Muscle of back (tissue), 11 donors: ENCODE measurements around the gene HHATL. TPM values are rescaled to one million over a fixed set of nuclear protein-coding genes. Genes with fewer than 3 reads are reported as not detected.

Experiments
- DNase-seq, 3 donors: peaks; one replicate each; pipeline versions ENCODE4 v3.0.0 to v3.0.0-alpha.2; 2013
- polyA plus RNA-seq, 10 donors: library from polyadenylated mRNA; unstranded; fragments of 120-200 nt; gene quantifications; one replicate each; pipeline ENCODE4 v1.2.1, GENCODE V29; 2013; ENCODE audit not compliant: insufficient read length in 10 of 10

Gene HHATL
- polyA plus RNA-seq, 10 donors = 20.7 to 85.0 (median 48.6) TPM

GRCh38 chr3:42714171-42714852, 11.7 kb upstream of the HHATL start:
- no peak for DNase-seq

GRCh38 chr3:42713747-42714146, 11.1 kb upstream of the HHATL start:
- DNase-seq = no peak

DNA sequence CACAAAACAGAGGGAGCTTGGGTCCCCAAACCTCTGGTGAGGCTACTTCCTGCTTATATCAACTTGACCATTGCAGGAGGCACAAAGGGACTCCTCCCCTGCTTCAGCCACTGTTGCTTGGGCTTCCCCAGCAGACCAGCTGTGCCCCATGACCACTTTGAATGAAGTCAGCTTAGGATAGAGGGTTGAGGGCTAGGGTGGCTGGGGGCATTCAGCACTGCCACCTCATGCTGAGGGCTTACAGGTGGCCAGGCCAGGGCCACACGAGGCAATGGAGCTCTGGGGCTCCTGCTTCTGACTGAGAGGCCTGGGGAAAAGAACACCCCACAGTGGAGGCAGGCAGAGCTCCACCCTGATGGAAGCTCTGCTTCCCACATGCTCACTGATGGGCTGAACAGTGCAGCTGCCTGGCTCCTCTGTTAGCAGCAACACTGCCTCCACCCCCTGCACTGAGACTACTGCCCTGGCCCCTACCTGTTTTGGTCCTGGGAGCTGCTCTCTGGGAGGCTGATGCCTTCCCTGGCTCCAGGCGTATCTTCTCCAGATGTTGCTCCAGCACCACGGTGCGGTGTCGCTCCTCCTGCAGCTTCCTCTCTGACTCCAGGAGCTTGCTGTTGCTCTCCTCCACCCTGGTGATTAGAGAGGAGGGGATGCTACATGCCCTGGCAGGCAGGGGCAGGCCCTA, 10.2 kb upstream of the HHATL start:
- no peak for DNase-seq

DNA sequence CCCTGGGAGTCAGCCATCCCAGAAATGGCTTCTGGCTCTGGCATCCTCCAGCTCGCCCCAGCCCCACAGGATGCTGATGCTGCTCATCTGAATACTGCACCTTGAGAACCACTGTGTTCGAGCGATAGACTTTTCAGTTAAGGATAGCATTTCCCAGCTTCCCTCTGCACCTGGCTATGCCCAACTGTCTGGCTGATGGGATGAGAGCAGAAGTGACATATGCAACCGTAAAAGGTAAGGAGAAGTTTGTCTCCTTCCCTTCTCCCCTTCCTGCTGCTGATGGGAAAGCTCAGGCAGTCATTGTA, 9.7 kb upstream of the HHATL start:
- DNase-seq = no peak

- no peak for DNase-seq
Measured at GRCh38 chr3:42711491-42712343, 9.1 kb upstream of the HHATL start.

GRCh38 chr3:42710323-42711021, 7.9 kb upstream of the HHATL start:
- no peak for DNase-seq

DNA sequence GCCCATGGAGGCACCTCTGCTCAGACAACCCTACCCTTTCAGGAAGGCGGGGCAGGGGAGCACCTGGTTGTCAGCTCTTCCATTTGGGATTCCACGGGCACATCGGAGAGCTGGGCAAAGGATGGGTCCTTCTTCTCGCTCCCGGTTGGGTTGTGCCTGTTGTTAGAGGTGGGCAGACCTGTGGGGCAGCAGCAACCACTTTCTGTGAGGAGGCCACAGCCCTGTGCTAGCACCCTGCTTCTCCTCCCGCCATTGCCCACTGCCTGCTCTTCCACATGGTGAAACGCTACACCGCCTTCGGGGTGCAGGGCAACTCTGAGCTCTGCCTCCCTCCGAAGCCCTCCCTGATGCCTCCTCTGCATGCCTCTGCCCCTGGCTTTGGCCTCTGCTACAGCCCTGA, 7.0 kb upstream of the HHATL start:
- DNase-seq = no peak

DNA sequence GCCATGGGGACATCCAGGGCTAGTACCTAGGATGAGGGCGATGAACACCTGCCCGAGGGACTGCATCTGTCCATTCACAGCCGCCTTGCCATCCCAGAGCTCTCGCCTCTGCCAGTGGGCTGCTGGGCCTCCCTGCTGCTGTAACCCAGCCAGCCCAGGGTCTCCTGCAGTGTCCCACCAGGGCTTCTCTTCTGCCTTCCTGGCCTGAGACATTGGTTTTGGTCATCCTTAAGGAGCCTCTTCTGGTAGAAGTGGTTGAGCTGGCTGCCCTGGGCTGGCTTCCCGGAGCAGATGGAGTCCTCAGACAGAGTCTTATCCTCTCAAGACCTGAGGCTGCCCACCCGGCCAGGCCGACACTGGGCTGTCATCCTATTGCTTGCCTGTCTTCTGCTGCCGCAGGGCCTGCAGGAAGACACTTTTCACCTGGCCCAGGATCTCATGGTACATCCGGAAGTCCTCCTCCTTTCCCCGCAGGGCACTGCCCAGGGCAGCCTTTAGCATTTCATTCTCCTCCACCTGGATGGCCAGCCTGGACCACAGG, 6.1 kb upstream of the HHATL start:
- no peak for DNase-seq

GRCh38 chr3:42707620-42708355, 5.2 kb upstream of the HHATL start:
- DNase-seq = no peak

- DNase-seq = no peak
Measured at GRCh38 chr3:42706721-42707619, 4.4 kb upstream of the HHATL start.

DNA sequence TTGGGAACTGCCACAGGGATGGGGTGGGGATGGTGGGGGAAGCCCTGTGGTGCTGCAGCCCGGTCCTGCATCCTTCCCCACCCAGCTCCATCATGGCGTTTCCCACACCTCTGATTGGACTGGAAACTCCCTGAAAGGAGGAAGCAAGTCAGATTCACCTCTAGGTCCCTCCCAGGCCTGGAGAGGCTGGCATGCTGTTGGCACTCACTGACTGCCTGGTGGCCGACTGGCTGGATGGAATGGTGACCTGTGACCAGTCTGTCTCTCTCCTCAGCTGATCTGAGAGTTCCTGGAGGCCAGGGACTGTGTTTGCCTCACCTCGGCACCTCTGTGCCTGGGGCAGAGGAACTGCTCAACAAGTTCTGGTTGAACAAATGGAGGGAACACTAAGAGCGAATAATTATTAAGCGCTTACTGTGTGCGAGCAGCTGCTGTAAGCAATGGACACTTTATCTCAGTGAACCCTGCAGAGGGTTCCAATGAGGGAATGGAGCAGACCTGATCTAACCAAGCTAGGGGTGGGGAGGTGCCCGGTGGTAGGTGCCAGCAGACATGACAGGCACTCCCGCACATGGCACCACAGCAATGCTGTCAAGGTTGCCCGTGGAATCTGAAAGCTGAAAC, 3.5 kb upstream of the HHATL start:
- no peak for DNase-seq

DNA sequence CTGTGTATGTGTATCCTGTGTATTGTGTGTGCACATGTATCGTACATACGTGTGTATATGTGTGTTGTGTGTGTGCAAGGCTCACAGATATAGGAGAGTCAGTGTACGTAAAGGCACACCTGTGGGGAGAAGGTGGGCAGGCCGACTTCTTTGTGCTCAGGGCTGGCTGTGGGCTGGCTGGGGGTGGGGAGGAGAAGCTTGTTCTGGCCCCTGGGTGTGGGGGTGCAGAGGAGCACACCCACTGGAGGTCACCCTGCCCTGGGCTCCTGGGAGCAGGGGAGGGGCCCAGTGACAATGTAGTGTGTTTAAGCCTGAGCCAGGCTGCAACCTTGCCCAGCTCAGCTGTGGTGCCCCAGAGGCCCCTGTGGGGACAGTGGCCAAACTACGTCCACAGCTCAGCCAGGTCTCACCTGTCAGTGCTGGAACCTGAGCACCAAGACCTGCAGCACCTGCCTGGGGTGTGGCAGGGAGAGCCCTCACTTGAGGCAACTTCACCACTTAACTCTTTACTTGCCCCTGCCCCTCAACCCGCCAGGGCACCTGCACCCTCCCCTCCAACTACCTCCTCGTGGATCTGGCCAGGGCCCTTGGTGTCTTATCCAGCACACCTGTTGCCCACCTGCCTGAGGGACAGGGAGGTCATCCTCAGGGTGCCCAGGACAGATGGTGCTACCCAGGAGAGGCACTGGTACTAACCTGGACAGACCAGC, 2.6 kb upstream of the HHATL start:
- DNase-seq = no peak

- no peak for DNase-seq
Measured at GRCh38 chr3:42704136-42704841, 1.7 kb upstream of the HHATL start.

GRCh38 chr3:42703695-42704025, 1.1 kb upstream of the HHATL start:
- no peak for DNase-seq

GRCh38 chr3:42702982-42703694, 540 bp upstream of the HHATL start:
- no peak for DNase-seq

- DNase-seq = peak; percentile 52 to 68 (median 58)
Measured at GRCh38 chr3:42701371-42702065, 1.1 kb downstream of the HHATL start.
